GM21381 (cell line): ENCODE data around the gene OPHN1.
A peak's percentile ranks its signal among the peaks of the same experiment; 100 is the strongest.

Source experiments
- ATAC-seq: cut with Tn5 transposase; IDR thresholded peaks from one replicate; pipeline ENCODE4 v1.9.1; 2021; ENCODE audit warnings: mild to moderate bottlenecking, moderate library complexity; ENCODE audit not compliant: unreplicated experiment

OPHN1 gene

DNA sequence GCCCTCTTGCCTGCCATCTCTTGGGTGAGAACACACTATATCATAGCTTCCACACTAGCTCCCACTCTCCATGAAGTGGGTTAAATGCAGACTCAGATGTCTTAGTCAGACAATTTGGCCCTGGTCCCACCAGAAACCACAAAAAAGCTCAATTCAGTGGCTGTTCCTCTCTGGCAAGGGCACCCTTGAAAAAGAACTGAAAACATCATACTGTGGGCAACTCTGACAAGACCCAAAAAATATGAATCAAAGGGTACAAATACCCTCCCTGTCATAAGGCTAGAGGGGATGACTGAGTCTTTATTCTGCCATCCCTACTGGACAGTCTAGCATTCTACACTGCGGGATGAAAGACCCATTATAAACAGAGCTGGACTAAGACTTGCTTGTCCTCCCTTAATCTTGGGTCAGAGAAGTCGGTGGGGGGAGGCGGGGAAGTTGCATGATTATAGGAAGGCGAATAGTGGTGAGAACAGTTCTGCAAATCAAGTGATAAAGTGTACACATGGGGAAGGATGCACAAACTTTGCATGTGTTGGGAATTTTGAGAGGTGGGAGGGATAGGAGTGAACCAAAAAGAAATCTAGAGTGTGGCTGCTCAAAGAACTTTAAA lies 172.1 kb downstream of the OPHN1 start:
- ATAC-seq = no peak

DNA sequence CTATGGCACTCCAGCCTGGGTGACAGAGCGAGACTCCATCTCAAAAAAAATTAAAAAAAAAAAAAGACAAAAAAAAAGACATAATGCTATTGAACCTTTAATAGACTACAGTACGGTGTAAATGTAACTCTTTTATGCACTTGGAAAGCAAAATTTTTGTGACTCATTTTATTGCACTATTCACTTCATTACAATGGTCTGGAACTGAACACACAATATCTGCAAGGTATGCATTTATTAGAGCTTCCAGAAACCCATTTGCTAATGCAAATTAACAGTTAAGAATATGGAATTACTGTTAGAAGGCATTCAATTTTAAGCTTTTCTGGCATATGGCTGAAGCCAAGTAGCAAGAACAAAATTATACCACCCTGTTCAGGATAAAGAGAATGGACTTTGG lies 176.3 kb downstream of the OPHN1 start:
- no peak for ATAC-seq

DNA sequence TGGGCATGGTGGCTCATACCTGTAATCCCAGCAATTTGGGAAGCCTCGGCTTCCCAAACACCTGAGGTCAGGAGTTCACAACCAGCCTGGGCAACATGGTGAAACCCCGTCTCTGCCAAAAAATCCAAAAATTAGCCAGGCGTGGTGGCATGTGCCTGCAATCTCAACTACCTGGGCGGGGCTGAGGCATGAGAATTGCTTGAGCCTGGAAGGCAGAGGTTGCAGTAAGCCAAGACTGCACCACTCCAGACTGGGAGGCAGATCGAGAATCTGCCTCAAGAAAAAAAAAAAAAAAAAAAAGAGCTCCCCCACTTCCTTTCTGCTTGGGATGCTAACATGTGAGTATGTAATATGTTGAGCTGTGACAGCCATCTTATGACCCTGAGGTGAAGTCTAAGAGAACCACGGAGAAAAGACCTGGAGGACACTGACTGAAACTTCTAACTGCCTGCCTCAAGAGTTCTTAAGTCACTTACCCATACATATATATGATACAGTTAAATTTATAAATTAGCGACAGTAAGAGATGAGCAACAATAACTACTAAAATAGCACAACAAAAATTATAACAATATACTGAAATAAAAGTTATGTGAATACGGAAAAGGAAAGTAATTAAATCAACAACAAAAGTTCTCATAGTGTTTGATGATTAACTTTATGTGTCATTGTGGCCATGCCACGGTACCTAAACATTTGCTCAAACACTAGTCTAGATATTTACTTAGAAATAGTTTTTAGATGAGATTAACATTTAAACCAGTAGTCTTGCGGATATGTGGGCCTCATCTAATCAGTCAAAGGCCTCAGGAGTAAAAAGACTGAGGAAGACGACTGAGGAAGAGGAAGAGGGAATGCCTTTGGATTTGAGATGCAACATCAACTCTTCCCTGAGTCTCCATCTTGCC lies 178.3 kb downstream of the OPHN1 start:
- no peak for ATAC-seq

DNA sequence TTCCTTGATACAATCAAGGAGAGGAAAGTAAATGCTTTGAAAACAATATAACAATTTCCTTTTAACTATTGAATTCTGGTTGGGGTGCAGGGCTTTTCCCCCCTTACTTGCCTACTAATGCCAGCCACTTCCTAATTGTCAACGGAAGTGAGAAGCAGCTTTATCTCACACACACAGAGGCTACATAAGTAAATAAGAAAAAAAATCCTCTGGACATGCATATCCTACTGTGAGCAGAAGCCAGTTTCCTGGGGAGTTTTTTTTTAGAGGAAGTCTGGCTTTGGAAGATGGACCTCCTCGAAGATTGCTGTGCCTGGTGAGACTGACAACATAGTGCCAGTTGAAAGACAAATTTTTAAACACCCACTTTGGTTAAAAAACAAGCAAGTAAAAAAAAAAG lies 180.6 kb downstream of the OPHN1 start:
- ATAC-seq = no peak

DNA sequence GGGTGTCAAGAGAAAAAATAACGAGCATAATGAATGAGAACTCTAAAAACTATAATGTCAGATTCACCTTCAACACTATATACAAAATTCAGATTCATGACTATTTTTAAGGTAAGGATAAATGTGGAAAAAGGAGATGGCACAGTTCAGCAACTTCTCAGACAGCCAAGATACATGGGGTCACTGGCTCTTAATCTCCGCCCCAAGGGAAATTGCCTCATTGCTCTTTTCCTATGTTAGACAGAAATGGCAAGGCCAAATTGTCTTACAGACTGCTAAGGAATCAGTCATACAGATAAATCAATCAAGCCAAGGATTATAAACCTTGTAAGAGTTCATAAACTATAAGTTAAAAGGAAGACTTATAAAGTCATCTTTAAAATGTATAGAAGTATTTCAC lies 183.4 kb downstream of the OPHN1 start:
- no peak for ATAC-seq

DNA sequence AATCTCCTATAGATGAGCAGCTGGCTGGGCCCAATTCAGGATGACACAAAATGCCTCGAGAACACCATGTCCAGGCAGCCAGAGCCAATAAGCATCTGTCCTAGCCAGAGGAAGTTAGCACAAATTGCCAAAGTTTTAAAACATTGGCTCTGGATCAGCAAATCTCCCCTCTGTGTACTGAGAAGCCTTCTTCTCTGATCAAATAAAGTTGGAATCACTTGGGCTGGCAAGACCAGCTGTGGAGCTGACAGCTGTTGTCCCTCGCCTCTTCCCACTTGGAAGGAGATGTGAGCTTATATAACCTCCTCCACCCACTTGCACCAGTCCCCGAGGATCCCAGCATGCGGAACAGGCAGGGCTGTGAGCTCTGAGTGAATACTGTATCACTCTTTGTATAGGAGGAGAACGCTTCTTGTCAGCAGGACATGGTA lies 183.9 kb downstream of the OPHN1 start:
- no peak for ATAC-seq

DNA sequence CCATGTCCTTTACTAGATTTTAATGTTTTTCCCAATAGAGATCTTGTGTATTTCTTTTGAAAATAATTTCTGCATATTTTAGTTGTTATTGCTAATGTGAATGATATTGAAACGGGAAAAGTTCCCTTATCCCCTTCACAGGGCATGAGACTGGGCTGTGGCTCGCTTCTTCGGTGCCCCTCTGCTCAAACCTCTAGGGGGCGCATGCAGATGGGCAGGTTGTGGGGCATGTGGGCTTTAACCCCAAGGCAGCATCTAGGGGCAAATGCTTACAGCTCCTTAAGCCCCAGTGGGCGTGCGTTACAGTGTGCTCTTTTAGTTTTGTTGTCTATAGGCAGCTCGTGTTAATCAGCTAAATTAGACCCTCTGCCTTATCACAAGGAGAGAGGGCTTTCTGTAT lies 194.7 kb downstream of the OPHN1 start:
- ATAC-seq = no peak

DNA sequence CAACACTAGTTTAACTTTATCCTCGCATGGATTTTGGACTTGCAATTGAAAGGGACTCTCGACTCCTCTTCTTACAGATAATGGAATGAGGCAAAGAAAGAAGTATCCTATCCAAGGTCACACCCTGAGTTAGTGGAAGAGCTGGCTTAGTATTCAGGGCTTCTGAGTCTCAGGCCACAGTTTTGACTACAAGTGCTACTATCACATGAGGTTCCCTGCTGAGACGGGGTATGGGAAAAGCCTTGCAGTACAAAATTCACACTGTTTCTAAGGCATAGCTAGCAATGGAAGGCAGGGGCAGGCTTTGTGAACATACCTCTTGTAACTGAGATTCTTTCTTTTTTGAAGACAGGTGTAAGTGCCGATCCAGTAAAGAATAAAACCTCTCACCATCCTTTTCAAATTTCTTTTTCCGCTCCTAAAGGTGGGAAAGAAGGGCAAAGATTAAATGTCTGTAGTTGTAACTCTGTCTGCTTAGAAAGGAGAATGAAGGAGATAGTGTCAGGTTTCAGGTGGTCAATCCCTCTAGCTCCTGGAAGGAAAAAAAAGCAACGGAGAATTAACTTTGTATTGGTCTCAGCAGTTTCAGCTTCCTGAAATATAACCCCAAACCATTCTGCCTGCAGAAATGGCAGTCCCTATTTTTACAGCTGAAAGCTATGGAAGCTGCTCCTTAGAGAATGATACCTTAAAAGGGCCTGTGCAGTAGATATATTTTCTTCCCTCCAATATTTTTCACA lies 199.0 kb downstream of the OPHN1 start:
- ATAC-seq = no peak

DNA sequence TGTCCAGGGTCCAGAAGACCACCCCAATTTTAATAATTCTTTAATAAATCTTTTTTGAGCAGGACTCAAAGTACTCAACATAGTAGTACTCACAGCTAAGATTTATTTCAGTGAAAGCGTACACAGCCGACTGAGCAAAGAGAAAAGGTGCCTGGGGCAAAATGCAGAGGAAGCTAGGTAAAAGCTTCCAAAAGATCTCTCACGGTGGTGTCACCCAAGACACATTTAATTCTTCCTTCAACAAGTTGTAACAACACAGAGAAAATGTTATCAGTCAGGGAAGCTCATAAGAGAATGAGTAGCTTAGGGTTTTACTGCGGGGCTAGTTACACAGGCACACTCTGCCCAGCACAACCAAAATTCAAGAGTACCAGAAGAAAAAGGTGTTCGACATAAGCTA lies 201.1 kb downstream of the OPHN1 start:
- ATAC-seq = no peak

DNA sequence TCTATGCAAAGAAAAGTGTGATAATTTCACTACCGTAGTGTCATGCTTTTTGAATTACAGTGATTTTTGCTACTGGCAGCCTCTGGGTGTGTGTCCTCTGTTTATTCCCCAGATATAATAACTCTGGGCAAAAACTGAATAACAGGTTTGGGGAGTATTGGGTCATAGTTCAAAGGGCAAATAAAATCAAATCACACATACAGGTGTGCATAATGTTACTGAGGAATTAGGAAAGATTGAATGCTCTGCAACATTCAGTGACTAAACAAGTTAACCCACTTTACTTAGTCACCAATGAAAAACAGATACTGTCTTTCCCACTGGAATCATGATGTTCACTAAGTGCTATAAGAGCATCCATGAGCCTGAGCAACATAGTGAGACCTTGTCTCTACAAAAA lies 224.3 kb downstream of the OPHN1 start:
- ATAC-seq = no peak

DNA sequence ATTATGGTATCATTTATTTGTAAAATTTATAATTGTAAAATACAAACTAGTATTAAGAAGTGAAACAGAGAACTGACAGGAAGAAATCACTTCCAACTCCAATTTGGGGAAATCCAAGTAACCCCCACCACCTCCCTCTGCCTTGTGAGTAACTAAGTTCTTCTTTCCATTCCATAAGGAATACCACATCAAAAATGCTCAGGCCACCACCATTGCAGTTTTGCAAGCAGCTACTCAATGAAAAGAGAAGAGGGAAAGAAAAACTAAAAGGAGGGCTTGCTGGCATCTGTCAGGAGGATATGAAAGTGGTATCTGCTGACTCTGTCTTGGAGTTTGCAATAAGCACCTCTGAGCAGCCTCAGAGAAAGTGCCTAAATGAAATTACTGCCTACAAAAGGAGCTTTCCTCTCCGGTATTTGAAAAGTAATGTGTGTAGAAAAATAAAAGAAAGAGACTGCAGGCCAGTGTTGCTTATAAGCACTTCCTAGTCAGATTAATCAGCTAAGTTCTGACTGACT lies 228.7 kb downstream of the OPHN1 start:
- no peak for ATAC-seq

DNA sequence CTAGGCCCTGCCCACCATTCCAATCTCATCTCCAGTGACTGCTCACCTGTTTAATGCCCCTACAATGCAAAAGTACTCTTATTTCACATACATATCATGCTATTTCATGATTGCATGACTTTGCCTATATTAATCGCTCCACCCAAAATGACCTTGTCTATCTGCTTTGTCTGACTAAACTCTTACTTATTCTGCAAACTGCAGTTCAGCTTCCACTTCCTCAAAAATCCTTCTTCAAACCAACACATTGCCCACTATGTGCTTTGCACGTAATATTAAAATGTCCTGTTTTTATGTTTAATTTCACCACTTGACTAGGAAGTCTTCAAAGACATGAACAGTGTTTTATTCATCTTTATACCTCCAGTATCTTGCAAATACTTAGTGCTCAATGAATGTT lies 229.6 kb downstream of the OPHN1 start:
- ATAC-seq = no peak

DNA sequence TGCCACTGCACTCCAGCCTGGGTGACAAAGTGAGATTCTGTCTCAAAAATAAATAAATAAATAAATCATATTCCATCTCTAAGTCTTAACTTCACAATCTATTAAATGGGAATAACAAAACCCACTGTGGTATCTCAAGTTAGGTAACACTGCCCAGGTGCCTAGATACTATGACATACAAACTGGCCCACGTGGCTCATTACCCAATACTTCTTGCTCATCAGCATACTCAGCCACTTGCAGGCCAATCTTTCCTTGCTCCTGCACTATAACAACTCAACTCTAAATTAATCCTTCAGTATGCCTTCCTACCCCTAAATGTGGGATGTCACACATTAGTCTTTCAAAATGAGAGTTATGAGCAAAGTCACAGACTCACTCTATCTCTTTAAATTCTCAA lies 230.1 kb downstream of the OPHN1 start:
- ATAC-seq = no peak

DNA sequence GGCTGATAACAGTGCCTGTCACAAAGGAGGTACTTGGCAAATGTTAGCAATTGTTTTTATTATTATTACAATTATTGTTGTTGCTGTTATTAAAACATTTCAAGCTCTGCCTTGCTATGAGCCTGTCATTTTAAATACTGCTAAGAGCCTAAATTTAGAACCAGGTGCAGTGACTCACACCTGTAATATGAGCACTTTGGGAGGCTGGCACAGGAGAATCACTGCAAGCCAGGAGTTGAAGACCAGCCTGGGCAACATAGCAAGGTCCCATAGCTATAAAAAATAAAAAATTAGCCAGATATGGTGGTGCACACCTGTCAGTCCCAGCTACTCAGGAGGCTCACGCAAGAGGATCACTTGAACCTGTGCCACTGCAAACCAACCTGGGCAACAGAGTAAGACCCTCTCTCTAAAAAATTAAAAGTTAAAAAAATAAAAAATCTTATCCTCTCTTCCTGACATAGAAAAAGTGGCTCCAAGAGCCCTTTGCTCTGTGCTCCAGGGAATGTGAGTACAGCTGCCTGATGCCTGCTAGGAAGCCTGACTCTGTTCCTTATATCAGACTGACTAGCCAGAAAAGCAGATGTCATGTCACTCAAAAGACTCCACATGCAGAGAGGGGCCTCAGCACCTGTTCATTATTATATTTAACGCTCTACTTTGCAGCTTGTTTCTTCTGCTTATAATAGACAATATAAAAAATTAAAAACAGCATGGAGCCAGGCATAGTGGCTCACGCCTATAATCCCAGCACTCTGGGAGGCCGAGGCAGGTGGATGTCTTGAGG lies 234.0 kb downstream of the OPHN1 start:
- no peak for ATAC-seq

DNA sequence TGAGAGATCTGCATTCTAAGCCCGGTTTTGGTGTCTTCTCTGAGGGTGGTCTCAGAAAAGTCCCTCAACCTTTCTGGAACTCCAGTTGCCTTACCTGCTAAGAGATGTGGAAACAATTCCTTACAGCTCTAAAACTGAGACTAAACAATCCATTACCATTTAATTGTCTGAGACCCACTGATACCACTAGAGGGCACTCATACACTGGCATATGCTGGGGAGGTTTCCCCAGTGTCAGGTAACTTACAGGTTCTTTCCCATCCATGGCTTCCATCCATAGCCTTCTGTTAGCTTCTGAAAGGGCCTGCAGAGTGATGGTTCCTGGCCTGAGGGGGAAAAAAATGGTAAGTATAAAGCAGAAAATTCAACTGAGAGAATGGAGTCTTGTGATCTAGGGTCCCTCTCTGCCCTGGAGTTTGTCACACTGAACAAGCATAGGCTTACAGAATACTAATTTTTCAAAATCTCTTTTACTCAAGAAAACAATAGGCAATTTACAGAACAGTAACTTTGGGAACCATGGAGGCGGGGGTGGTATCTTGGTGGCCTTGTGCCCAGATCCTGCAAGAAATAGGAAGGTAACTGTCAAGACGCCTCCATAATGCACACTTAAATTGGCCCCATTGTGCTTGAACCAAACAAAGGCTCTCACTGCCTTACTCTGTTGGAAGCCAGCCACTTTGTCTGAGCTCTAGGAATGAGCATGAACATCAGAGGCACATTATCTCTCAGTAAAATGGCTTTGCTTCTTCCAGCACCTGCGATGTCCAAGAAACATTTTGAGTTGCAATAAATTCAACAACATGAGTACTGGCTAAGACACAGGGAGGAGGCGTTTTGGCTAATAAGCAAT lies 236.1 kb downstream of the OPHN1 start:
- ATAC-seq = peak; percentile 57

DNA sequence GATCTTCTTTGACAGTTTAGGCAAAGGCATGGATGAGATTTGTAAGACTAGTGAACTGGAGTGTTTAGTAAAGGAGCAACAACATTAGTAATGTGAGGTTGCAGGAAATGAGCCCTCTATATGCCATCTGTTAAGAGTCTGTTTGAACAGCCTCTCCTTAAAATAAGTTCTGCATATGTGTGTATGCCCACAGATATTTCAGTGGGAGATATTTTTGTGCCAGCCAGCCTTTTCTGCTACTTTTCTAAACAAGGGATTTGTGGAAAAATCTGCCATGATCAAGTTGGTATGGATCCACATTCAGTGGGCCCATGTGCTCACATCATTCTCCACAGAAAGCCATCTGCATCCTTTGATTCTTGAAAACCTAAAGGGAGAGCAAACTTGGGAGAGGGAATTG lies 237.7 kb downstream of the OPHN1 start:
- no peak for ATAC-seq

DNA sequence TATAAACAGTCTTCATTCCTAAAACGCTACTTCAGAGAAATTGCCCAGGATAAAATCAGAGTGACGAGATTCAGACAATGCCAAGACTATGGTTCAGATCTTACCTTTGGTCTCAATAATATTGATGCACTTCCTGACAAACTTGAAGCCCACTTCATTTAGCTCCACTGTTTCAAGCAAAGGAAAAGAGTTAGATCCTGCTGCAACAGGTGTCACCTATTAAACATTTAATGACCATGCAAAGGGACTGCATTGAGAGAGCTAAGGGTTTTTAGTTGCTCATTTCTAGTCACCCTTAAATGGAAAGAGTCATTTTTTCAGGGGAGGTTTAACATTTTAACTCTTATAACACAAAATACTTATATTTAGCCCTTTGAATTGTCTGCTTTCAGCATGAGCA lies 239.5 kb downstream of the OPHN1 start:
- ATAC-seq = no peak

DNA sequence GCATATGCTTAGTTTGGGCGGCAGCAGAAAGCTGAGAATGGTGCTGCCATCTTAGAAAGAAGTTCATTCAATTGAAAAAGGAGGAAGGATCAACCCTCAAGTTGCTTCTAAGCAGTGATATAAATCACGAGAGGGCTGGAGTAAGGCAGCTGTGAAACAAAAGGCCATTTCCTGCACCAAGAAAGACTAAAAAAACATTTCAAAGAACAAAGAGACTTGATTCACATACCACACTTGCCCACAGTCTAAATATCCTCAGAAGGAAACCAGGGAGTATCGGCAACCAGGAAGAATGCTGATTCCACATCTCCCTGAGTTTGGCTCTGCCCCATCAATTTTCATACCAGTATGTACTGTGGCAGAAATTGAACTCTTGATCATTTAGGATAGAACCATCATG lies 240.1 kb downstream of the OPHN1 start:
- no peak for ATAC-seq

DNA sequence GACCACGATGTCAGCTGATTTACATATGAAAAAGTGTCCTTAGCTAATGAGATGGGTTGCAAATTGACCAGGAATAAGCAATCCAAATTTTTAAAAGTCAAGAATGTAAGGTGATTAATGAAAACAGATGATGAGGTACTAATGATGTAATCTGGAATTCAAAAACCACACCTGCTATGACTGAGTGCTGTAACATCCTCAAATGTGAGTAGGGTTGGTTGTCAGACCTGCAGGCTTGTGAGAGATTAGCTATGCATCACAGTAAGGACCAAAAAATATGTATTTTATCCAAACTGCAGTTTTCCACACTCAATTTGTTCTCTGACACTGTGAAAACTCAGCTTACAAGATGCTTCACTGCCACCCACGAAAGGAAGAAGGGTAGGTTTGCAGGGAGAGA lies 242.5 kb downstream of the OPHN1 start:
- ATAC-seq = no peak
